Tibial artery (tissue), 4 donors: ENCODE data around the gene INPP5D.
A peak's percentile ranks its signal among the peaks of the same experiment; 100 is the strongest.

Source experiments
- DNase-seq, 2 donors: peaks; one replicate each; pipeline ENCODE4 v3.0.0-alpha.2; 2019
- H3K27ac ChIP-seq, 2 donors: fragments of 200-600 bp; sonication (generic) in 1 of 2; 1 replicate in 1 of 2; 2 replicates in 1 of 2; pipeline ENCODE4 v1.5.1; 2018 to 2019; ENCODE audit warnings: mild to moderate bottlenecking in 1 of 2
- H3K27me3 ChIP-seq, 2 donors: fragments of 200-600 bp; sonication (generic) in 1 of 2; one replicate each; pipeline versions ENCODE4 v1.5.1 to v1.6.0; 2016 to 2019
- H3K36me3 ChIP-seq, 3 donors: fragments of 200-600 bp; sonication (generic) in 2 of 3; one replicate each; pipeline ENCODE4 v1.5.1; 2016 to 2019; ENCODE audit warnings: mild to moderate bottlenecking in 2 of 3
- H3K4me1 ChIP-seq, 4 donors: fragments of 200-600 bp; sonication (generic) in 2 of 4; 1 replicate in 3 of 4; 2 replicates in 1 of 4; pipeline ENCODE4 v1.5.1; 2016 to 2019
- H3K4me3 ChIP-seq, 2 donors: fragments of 200-600 bp; sonication (generic) in 1 of 2; 1 replicate in 1 of 2; 2 replicates in 1 of 2; pipeline ENCODE4 v1.5.1; 2018 to 2019; ENCODE audit warnings: mild to moderate bottlenecking in 2 of 2
- H3K9me3 ChIP-seq, 3 donors: fragments of 200-600 bp; sonication (generic) in 1 of 3; one replicate each; pipeline ENCODE4 v1.5.1; 2016 to 2019
- CTCF ChIP-seq, 2 experiments: fragments of 200-600 bp in 1 of 2; fragments of 450-650 bp in 1 of 2; IDR thresholded peaks; one replicate each; pipeline ENCODE4 v1.5.1; 2017 to 2019; ENCODE audit warnings: antibody characterized with exemption in 2 of 2, mild to moderate bottlenecking in 1 of 2, moderate library complexity in 1 of 2
- intact Hi-C: fragments of 100-400 bp; cut with DNase I; formaldehyde crosslinking; loops from one replicate; pipeline ENCODE4 v1.15.0; 2023; ENCODE audit warnings: low total_unique reads

The INPP5D gene

GRCh38 chr2:233118648-233119000 is 58.5 kb downstream of the INPP5D start:
- DNase-seq: peak in 1 of 2 donors; percentile 48
- no peaks in the 10 kb centered on the region for H3K4me1 ChIP-seq
- intact Hi-C loops: no loop called here
- TF ChIP-seq CTCF (IDR thresholded peaks at IDR 0.05): no peak
- H3K4me3 ChIP-seq: no peak overlapping the region
- H3K27me3 ChIP-seq: no peaks in the 10 kb centered on the region
- no peak overlapping the region for H3K27ac ChIP-seq
- H3K36me3 ChIP-seq: no peaks in the 10 kb centered on the region
- H3K9me3 ChIP-seq: no peaks in the 10 kb centered on the region

GRCh38 chr2:233119123-233119522 is 59.0 kb downstream of the INPP5D start:
- Histone ChIP-seq H3K4me1 (no peaks in the 10 kb centered on the region), H3K9me3 (no peaks in the 10 kb centered on the region), H3K36me3 (no peaks in the 10 kb centered on the region), H3K27ac (no peak overlapping the region), H3K27me3 (no peaks in the 10 kb centered on the region), H3K4me3 (no peak overlapping the region)
- intact Hi-C loops: no loop called here
- TF ChIP-seq CTCF (IDR thresholded peaks at IDR 0.05): no peak
- DNase-seq: no peak

- intact Hi-C loops: no loop called here
- no peak overlapping the region for H3K4me3 ChIP-seq
- H3K4me1 ChIP-seq: no peaks in the 10 kb centered on the region
- DNase-seq: peak in 1 of 2 donors; percentile 24
- no peaks in the 10 kb centered on the region for H3K9me3 ChIP-seq
- H3K36me3 ChIP-seq: no peaks in the 10 kb centered on the region
- H3K27me3 ChIP-seq: no peaks in the 10 kb centered on the region
- no peak overlapping the region for H3K27ac ChIP-seq
- TF ChIP-seq CTCF (IDR thresholded peaks at IDR 0.05): no peak
Measured at GRCh38 chr2:233119806-233120205, 59.7 kb downstream of the INPP5D start.

- intact Hi-C loops: no loop called here
- Histone ChIP-seq H3K36me3 (no peaks in the 10 kb centered on the region), H3K4me3 (no peak overlapping the region), H3K9me3 (no peaks in the 10 kb centered on the region), H3K4me1 (no peaks in the 10 kb centered on the region), H3K27ac (no peak overlapping the region), H3K27me3 (peaks cover 0 to 3% of the 10 kb centered on the region in 2 donors)
- no peak for TF ChIP-seq CTCF (IDR thresholded peaks at IDR 0.05)
- peak in 1 of 2 donors; percentile 12 for DNase-seq
Measured at GRCh38 chr2:233120459-233120858, 60.3 kb downstream of the INPP5D start.

GRCh38 chr2:233121856-233122255 is 61.7 kb downstream of the INPP5D start:
- no peak for DNase-seq

More at GRCh38 chr2:233121856-233122255, 61.7 kb downstream of the INPP5D start:
- peaks cover 0 to 4% of the 10 kb centered on the region in 2 donors for H3K27me3 ChIP-seq
- intact Hi-C loops: no loop called here
- no peak overlapping the region for H3K27ac ChIP-seq
- H3K4me1 ChIP-seq: no peaks in the 10 kb centered on the region
- no peak for TF ChIP-seq CTCF (IDR thresholded peaks at IDR 0.05)
- H3K36me3 ChIP-seq: no peaks in the 10 kb centered on the region
- no peak overlapping the region for H3K4me3 ChIP-seq
- H3K9me3 ChIP-seq: no peaks in the 10 kb centered on the region
